MCF 10A (cell line): Measurements from ENCODE around the gene CTTNBP2. TPM values are rescaled to one million over a fixed set of nuclear protein-coding genes. Genes with fewer than 3 reads are reported as not detected.
A peak's percentile ranks its signal among the peaks of the same experiment; 100 is the strongest.

ENCODE experiments used
- BruUV-seq: library from RNA; stranded (reverse); fragments of 400-500 nt; replicated peaks from 2 replicates; lab custom pipeline; 2021; lab: Mats Ljungman, UMichigan
- CTCF ChIA-PET: fragments of 300-600 bp; sonication (Branson Sonifier 250); formaldehyde crosslinking; extraction: SDS; loops from one replicate; lab custom pipeline; 2021; ENCODE audit warnings: antibody characterized with exemption, inconsistent platforms; lab: Yijun Ruan, JAX
- POLR2A ChIA-PET: fragments of 300-600, 350-650 bp; sonication (Branson Sonifier 250); formaldehyde crosslinking; extraction: SDS; loops from one replicate; lab custom pipeline; 2020; ENCODE audit warnings: antibody characterized with exemption, inconsistent platforms; lab: Yijun Ruan, JAX
- DNase-seq: peaks from one replicate; pipeline ENCODE4 v3.0.0-alpha.2; 2018; ENCODE audit not compliant: unreplicated experiment
- H3K27ac Mint-ChIP-seq: one replicate; pipeline ENCODE4 v1.8.0; 2022; ENCODE audit warnings: mild to moderate bottlenecking, low read depth, mixed read lengths; ENCODE audit not compliant: unreplicated experiment
- H3K27me3 Mint-ChIP-seq: one replicate; pipeline ENCODE4 v1.8.0; 2022; ENCODE audit warnings: mixed read lengths; ENCODE audit not compliant: insufficient read depth, unreplicated experiment
- H3K36me3 Mint-ChIP-seq: one replicate; pipeline ENCODE4 v1.8.0; 2022; ENCODE audit warnings: mild to moderate bottlenecking, moderate library complexity, mixed read lengths; ENCODE audit not compliant: insufficient read depth, unreplicated experiment
- H3K4me1 Mint-ChIP-seq: one replicate; pipeline ENCODE4 v1.8.0; 2022; ENCODE audit warnings: mixed read lengths; ENCODE audit not compliant: insufficient read depth, unreplicated experiment
- H3K4me3 Mint-ChIP-seq: one replicate; pipeline ENCODE4 v1.8.0; 2022; ENCODE audit warnings: mild to moderate bottlenecking, moderate library complexity, mixed read lengths; ENCODE audit not compliant: unreplicated experiment
- H3K9me3 Mint-ChIP-seq: one replicate; pipeline ENCODE4 v1.8.0; 2022; ENCODE audit warnings: mixed read lengths; ENCODE audit not compliant: unreplicated experiment
- intact Hi-C: fragments of 100-400 bp; cut with micrococcal nuclease; formaldehyde crosslinking; loops from 2 replicates; pipeline ENCODE4 v1.14.1; 2022
- total RNA-seq: library from RNA; stranded (reverse); gene quantifications from 2 replicates; pipeline ENCODE4 v1.2.3, GENCODE V29; 2022
- TF ChIP-seq, protein P1 (sequence below): fragments of 200-600 bp; IDR thresholded peaks from one replicate; pipeline ENCODE4 v1.8.0; 2022; ENCODE audit warnings: antibody characterized with exemption, mild to moderate bottlenecking; ENCODE audit not compliant: unreplicated experiment

CTTNBP2 gene
- total RNA-seq, 1 experiment from 2014 or later, result 0.98 TPM

DNA sequence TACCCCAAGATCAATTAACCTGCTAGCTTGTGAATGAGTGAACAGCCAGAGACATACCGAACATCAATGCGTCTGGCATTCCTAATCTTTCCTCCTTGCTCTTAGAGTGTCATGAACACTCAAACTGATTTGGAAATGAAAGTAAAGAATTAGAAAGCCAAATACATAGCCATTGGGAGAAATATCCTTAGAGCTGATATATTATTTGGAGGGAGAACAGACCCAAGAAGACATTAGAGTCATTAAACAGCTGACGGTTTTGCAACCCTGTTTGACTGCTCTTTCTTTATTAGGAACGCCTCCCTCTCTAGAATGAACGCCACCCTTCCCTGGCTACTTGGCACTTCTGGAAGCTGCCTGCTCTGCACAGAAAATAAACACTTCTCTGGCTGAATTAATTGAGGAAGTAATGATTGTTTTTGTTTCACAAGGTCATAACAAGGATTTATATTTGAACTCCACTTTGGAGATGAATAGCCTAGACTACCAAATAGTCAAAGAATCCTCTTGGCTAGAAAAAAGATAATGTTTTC lies 42.8 kb downstream of the CTTNBP2 start:
- Mint-ChIP-seq H3K36me3 (no peaks in the 10 kb centered on the region), H3K4me3 (no peak overlapping the region), H3K4me1 (peaks cover 13% of the 10 kb centered on the region), H3K9me3 (peaks cover 10% of the 10 kb centered on the region), H3K27me3 (peaks cover 35% of the 10 kb centered on the region), H3K27ac (no peak overlapping the region)
- ChIA-PET CTCF (interaction anchor here (0.6 to 1.7 kb wide), 7 partner anchors 9 to 120 kb away, joined by 3 to 7 read pairs (median 3); partner anchors contain the start of gene CTTNBP2), POLR2A (interaction anchor here (0.7 to 1.2 kb wide), 3 partner anchors 53 to 617 kb away, joined by 3 to 4 read pairs (median 3); no protein-coding TSS in a partner anchor)
- TF ChIP-seq, protein P1, sequence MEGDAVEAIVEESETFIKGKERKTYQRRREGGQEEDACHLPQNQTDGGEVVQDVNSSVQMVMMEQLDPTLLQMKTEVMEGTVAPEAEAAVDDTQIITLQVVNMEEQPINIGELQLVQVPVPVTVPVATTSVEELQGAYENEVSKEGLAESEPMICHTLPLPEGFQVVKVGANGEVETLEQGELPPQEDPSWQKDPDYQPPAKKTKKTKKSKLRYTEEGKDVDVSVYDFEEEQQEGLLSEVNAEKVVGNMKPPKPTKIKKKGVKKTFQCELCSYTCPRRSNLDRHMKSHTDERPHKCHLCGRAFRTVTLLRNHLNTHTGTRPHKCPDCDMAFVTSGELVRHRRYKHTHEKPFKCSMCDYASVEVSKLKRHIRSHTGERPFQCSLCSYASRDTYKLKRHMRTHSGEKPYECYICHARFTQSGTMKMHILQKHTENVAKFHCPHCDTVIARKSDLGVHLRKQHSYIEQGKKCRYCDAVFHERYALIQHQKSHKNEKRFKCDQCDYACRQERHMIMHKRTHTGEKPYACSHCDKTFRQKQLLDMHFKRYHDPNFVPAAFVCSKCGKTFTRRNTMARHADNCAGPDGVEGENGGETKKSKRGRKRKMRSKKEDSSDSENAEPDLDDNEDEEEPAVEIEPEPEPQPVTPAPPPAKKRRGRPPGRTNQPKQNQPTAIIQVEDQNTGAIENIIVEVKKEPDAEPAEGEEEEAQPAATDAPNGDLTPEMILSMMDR, result no peak
- BruUV-seq, result no TSS peak
- no peak for DNase-seq
- intact Hi-C loops, result no loop called here

DNA sequence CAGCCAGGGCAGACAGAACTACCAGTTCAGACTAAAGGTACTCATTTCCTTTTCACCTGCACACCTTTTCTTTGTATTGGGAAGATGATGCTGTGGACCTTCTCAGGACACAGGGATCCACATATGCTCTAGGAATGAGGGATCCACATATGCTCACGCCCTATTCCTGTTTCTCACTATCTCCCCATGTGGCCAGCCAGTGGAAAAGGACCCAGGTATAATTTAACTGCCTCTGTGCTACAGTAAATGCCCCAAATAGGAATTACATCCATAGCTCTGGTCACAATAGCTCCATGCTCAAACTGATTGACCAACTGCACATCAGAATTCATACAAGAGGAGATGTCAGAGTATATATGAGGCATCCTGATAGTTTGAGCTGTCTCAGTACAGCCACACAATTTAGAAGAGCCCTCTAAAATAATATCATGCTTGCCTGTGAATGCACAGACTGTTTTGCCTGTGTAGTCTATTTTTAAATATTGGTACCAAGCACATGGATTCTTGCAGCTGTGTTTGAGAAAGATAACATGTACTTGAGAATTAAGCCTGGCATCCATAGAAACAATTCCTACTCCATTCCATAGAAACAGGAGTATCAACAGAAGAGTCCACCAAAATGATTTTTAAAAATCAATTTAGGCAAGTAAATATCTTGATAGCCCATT lies 43.7 kb downstream of the CTTNBP2 start:
- DNase-seq, result no peak
- H3K36me3 Mint-ChIP-seq, result no peaks in the 10 kb centered on the region
- peaks cover 18% of the 10 kb centered on the region for H3K4me1 Mint-ChIP-seq
- TF ChIP-seq, protein P1, result no peak
- peaks cover 10% of the 10 kb centered on the region for H3K9me3 Mint-ChIP-seq
- H3K4me3 Mint-ChIP-seq, result no peak overlapping the region
- ChIA-PET CTCF (interaction anchor here (0.5 to 1.7 kb wide), 6 partner anchors 10 to 51 kb away, joined by 3 to 7 read pairs (median 3); partner anchors contain the start of gene CTTNBP2), POLR2A (interaction anchor here (1.1 kb wide), 1 partner anchor 52 kb away, joined by 3 read pairs; no protein-coding TSS in a partner anchor)
- intact Hi-C loops, result no loop called here
- BruUV-seq, result no TSS peak
- no peak overlapping the region for H3K27ac Mint-ChIP-seq
- peaks cover 35% of the 10 kb centered on the region for H3K27me3 Mint-ChIP-seq

DNA sequence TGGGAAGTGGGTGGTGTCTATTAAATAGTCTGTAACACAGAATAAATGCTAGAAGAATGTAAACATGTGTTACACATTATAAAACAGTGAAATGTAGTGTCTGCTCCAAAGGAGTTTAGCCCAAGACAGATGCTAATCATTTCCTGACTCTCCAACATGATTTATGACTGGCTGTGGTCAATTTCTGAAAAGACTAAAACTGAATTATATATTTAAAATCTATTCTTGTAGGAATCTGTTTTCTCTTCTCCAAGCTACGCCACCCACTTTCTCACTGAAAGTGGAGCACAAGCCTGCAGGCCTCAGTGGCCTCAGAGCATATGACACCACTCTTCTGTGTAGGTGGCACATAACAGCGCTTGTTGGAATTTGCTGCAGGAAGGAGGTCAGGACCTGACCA lies 44.4 kb downstream of the CTTNBP2 start:
- TF ChIP-seq, protein P1, result no peak
- Mint-ChIP-seq H3K4me1 (peaks cover 18% of the 10 kb centered on the region), H3K27me3 (peaks cover 33% of the 10 kb centered on the region), H3K4me3 (no peak overlapping the region), H3K36me3 (no peaks in the 10 kb centered on the region), H3K27ac (no peak overlapping the region), H3K9me3 (peaks cover 10% of the 10 kb centered on the region)
- intact Hi-C loops, result no loop called here
- CTCF ChIA-PET, result interaction anchor here (1.6 kb wide), 1 partner anchor 78 kb away, joined by 4 read pairs; no protein-coding TSS in a partner anchor
- BruUV-seq, result no TSS peak
- no peak for DNase-seq
- POLR2A ChIA-PET, result interaction anchor here (2.0 kb wide), 1 partner anchor 10 kb away, joined by 6 read pairs; no protein-coding TSS in a partner anchor

DNA sequence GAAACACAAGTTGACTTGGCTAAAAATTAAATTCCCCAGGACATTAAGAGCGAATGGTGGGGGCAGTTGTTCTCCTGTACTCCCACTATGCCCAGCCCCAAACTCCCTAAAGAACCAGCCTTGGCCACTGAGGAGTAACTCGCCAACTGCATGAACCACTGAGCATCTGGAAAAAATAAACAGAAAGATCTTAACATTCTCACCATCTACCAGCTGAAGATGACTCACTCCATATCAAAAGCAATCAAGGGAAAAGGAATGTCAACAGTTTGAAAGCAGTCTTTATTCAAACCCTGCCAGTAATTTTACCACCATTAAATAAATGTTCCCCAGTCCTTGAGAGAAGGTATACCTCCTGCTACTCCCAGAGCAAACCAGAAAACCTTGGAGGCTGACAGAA lies 45.4 kb downstream of the CTTNBP2 start:
- ChIA-PET CTCF (interaction anchor here (0.7 to 1.6 kb wide), 2 partner anchors 77 to 207 kb away, joined by 3 to 4 read pairs; no protein-coding TSS in a partner anchor), POLR2A (interaction anchor here (0.9 to 2.0 kb wide), 2 partner anchors 10 to 17 kb away, joined by 3 to 6 read pairs; no protein-coding TSS in a partner anchor)
- Mint-ChIP-seq H3K36me3 (no peaks in the 10 kb centered on the region), H3K27me3 (peaks cover 24% of the 10 kb centered on the region), H3K9me3 (peaks cover 10% of the 10 kb centered on the region), H3K27ac (no peak overlapping the region), H3K4me1 (peaks cover 18% of the 10 kb centered on the region), H3K4me3 (no peak overlapping the region)
- intact Hi-C loops, result no loop called here
- TF ChIP-seq, protein P1, result no peak
- peak; percentile 20 for DNase-seq
- BruUV-seq, result no TSS peak
